Activated naive CD4-positive, alpha-beta T cell (primary cell): ENCODE measurements around the gene LRCH3.

Experiments
- DNase-seq, 4 experiments: peaks; one replicate each; lab custom pipeline; 2025; lab: John Stamatoyannopoulos, UW

LRCH3 gene

DNA sequence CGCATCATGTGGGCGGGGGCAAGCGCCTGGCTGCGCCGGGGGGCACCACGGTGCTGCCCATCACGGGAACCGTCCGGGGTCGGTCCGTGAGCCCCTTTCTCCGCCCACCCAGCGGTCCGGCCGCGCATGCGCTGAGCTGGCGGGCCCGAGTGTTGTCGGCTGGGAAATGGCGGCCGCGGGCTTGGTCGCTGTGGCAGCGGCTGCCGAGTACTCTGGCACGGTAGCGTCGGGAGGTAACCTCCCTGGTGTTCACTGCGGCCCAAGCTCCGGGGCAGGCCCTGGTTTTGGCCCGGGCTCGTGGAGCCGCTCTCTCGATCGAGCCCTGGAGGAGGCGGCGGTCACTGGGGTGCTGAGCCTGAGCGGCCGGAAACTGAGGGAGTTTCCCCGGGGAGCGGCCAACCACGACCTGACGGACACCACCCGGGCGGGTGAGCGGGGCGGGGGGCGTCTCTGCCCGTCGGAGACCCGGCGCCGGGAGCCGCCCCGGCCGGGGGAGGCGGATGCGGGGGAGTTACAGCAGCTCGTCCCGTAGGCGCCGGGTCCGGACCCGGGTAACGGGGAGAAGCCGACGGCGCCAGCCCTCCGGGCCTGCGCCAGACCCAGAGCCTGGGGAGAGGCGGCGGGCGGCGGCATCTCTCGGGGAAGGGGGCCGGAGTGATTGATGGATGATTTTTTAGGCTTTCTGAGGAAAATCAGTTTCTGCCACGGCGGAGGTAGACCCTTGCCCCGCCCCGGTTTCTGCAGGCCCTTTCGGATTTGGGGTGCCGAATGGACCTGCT, at the start of gene LRCH3:
Gene LRCH3, plus strand, starts transcription at position 142 of the 779 bp plus-strand sequence. Its CDS starts 25 bp downstream, at position 167.
- peak; percentile 61 to 76 (median 66) for DNase-seq

DNA sequence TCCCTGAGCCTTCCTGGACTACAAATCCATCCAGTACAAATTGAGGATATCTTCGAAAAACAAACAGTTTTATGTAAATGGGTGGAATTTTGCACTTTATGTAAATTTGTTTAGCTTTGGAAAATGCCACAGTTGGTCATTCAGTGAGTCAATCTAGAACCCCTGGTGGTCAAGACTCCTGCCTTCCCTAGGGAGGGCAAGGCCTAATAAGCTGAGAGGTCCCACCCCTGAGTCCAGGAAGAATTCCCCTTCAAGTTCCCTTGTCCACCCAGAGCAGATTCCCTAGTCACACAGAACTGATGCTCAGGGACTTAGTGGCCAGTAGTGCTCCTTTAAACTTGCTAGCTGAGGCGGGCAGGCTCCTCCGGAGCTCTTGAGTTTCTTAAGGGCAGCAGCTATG, 48.3 kb upstream of the LRCH3 start:
- DNase-seq, result no peak

GRCh38 chr3:197746209-197746608, 44.8 kb upstream of the LRCH3 start:
- no peak for DNase-seq

DNA sequence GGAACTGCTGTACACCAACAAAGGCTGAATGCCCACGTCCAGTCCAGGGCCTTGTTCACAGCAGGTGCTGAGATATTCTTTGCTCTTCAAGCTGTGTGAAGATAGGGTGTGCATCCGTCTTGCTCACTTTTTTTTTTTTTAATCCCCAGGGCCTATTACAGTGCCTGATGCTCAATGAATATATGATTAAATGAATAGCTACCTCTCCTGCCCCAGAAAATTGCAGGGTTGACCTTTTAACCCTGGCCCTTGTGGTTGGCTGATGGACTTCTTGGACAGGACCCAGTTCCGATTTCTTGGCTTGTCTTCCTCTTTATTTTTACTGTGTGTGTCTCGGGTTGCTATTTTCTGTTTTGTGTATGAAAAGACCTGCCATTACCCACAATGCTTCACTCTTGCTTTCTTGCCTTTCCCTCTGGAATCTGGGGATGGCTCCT, 44.2 kb upstream of the LRCH3 start:
- no peak for DNase-seq

DNA sequence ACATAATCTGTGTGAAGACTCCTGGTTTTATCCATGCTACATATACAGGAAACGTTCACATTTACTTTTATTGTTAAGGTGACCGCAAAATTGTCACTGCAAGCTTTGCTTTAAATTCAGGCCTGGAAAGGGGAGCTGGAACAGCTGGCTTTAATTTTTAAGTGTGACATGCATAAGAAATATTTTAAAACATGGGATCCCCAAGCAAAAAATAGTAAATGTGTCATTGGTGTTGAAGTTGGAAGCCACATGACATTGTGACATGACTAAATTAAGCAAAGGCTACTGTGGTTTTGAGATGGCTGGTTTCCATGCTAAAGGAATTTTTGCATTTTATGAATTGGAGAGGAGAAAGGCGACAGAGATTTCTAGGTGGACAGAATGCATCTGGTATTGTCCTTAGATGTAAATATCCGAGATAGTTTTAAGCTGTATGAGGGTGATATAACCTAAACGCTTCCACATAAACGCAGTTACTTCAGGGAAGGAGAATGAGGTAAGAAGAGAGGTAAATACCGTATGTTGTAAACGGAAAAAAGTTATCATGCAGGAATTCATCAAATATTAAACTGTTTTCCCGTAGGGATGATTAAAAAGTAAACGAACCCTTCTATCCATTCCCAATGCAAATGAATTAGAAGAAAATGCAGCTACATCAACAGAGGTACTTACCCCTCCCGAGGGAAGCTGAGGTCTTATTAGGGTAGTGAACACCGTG, 42.3 kb upstream of the LRCH3 start:
- DNase-seq, result no peak

GRCh38 chr3:197749315-197749600, 41.8 kb upstream of the LRCH3 start:
- peak; percentile 36 to 69 (median 66) for DNase-seq

DNA sequence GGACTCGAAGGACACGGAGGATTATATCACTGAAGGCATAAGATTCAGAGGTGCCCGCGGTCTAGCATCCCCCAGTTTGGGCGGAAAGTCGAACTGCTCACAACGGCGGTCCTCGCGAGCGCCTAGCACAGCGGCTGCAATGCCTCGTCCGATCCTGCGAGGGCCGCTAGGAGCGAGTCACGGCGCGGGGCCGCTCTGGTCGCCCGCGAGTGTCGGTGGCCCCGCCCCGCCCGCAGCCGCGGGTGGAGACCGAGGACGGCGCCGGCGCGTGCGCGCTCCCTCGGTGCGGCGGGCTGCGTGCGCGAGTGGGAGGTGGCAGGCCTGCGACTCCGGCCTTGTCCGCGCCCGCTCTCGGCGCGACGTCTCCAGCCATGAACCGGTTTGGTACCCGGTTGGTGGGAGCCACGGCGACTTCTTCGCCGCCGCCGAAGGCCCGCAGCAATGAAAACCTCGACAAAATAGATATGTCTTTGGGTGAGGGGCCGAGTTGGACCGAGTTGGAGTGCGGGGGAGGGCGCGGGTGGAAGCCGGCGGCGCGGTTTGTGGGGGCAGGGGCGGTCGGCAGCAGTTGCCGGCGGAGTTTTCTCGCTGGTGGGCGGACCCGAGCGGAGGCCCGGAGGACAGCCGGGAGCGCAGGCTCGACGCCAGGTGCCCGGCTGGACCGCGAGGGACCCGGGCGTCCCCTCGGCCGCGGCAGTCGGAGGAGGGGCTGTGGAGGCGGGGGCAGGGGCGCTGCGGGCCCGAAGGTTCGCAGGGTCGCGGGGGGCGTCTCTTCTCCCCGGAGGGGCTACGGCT, 41.3 kb upstream of the LRCH3 start, which contains the start of gene FYTTD1:
Gene FYTTD1, plus strand, starts transcription at position 283 of the 795 bp plus-strand sequence. Its CDS starts 89 bp downstream, at position 372.
- DNase-seq, result peak; percentile 56 to 88 (median 72)

DNA sequence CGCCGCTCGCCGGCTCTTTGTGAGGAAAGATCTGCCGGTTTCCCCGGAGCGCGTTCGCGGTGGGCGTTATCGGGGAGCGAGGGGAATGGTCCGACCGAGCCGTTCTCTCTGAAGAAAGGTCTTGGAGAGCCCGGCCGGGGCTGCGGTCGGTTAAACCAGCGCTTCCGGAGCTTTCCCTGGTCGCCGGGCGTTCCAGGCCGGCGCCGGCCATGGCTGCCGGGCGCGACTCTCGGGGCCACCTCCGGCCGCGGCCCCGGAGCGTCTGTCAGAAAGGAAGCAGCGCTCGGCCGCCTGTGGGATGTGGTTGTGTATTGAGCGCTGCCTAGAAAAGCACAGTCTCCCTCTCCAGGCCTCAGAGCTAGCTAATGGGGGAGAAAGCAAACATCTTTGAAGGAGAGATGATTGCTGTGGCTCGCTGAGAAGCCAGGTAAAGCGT, 40.6 kb upstream of the LRCH3 start:
- peak in 3 of 4 experiments; percentile 27 to 43 (median 32) for DNase-seq

- DNase-seq, result peak in 2 of 4 experiments; percentile 7 to 10
Observed at GRCh38 chr3:197750858-197751737, 40.0 kb upstream of the LRCH3 start.

GRCh38 chr3:197752107-197752506, 38.9 kb upstream of the LRCH3 start:
- DNase-seq, result no peak

- DNase-seq, result no peak
Observed at GRCh38 chr3:197753263-197753662, 37.8 kb upstream of the LRCH3 start.

DNA sequence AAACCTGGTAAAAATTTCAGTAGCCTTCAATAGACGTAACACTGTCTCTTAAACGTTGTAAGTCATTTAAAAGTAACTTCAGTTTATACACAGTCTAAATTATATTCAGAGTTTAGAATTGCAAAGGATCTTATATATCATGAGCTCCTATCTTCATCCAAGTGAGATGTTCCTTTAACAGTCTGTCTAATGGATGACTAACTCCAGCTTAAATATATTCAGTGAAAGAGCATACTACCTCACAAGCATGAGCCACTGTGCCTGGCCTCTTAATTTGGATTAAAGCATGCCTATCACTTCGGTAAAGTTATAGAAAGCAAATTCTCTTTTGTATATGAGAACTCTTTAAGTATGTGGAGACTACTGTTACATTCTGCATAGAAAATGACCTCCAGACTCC, 34.4 kb upstream of the LRCH3 start:
- no peak for DNase-seq

- no peak for DNase-seq
Observed at GRCh38 chr3:197758512-197758911, 32.5 kb upstream of the LRCH3 start.

DNA sequence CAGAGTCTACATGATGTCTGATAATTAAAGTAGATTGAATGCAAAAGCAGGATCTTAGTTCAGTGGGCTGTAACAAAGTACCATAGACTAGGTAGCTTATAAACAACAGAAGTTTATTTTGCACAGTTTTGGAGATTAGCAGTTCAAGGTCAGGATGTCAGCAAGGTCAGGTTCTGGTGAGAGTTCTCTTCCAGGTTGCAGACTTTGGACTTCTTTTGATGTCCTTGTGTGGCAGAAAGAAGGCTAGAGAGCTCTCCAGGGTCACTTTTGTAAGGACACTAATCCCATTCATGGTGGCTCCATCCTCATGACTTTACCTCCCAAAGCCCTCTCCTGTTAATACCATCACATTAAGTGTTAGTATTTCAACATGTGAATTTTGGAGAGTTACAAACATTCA, 29.3 kb upstream of the LRCH3 start:
- DNase-seq, result no peak

- DNase-seq, result no peak
Observed at GRCh38 chr3:197775317-197775716, 15.7 kb upstream of the LRCH3 start.

DNA sequence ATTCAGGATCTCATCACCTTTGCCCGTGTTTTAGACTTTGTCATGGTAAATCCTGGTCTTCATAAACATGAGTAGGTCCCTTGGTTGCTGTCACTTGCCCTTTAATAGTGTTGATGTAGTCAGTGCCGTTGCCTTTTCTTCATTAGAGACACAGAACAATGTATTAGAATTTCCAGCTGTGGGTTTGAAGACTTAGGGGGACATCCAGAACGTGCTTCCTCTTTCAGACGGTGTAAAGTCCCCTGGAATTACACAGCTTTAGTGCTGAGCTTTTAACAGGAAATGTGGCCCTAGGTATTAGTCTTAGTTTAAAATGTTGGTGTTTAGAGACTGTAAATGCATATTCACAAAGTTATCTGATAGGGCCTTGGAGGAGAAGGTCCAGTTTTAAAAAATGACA, 8.8 kb upstream of the LRCH3 start:
- DNase-seq, result no peak

- no peak for DNase-seq
Observed at GRCh38 chr3:197784019-197784585, 7.0 kb upstream of the LRCH3 start.

DNA sequence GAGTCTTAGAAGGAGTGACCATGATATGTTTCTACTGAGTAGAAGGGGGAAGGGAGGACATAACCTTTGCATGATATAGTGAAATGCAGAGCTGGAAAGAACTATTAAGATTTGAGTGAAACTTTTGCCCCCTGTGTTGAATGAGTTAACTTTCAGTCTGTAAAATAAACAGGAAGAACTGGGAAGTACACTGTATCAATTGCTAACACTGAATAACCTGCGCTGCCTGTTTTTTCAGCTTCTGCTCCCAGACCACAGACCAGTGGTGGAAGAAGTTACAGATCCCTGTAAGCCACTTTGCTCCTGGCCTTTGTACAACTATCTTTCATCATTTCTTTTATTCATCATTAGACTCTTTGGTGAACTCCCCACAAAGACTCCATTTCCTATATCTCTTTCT, 3.6 kb upstream of the LRCH3 start:
- DNase-seq, result no peak

GRCh38 chr3:197789309-197789708, 1.7 kb upstream of the LRCH3 start:
- DNase-seq, result no peak

GRCh38 chr3:197790033-197790432, 1.0 kb upstream of the LRCH3 start:
- no peak for DNase-seq
